GDM1 (cell line): ENCODE data around the gene PLA2G5.
"Not testable (repeated sequence)": the region's sequence is repeated elsewhere in the genome, so short reads cannot be mapped to it uniquely, and the experiment has no call there.

ENCODE experiments used
- DNase-seq: peaks from one replicate; lab custom pipeline; 2025; lab: John Stamatoyannopoulos, UW

Gene PLA2G5

GRCh38 chr1:20120796-20121195 is 50.8 kb downstream of the PLA2G5 start:
- no peak for DNase-seq

- no peak for DNase-seq
Measured at GRCh38 chr1:20123722-20124455, 53.9 kb downstream of the PLA2G5 start.

- no peak for DNase-seq
Measured at GRCh38 chr1:20124456-20125057, 54.6 kb downstream of the PLA2G5 start.

- no peak for DNase-seq
Measured at GRCh38 chr1:20125100-20125499, 55.1 kb downstream of the PLA2G5 start.

GRCh38 chr1:20126041-20126805 is 56.2 kb downstream of the PLA2G5 start:
- DNase-seq, result no peak

GRCh38 chr1:20126806-20127440 is 56.9 kb downstream of the PLA2G5 start:
- DNase-seq, result no peak

GRCh38 chr1:20130518-20130917 is 60.5 kb downstream of the PLA2G5 start:
- DNase-seq, result not testable (repeated sequence)

- no peak for DNase-seq
Measured at GRCh38 chr1:20134995-20135394, 65.0 kb downstream of the PLA2G5 start.

GRCh38 chr1:20136249-20136648 is 66.3 kb downstream of the PLA2G5 start:
- no peak for DNase-seq

- DNase-seq, result no peak
Measured at GRCh38 chr1:20137055-20137454, 67.1 kb downstream of the PLA2G5 start.

- no peak for DNase-seq
Measured at GRCh38 chr1:20137604-20138003, 67.6 kb downstream of the PLA2G5 start.

GRCh38 chr1:20138346-20138745 is 68.4 kb downstream of the PLA2G5 start:
- no peak for DNase-seq

- DNase-seq, result no peak
Measured at GRCh38 chr1:20138961-20139550, 69.1 kb downstream of the PLA2G5 start, which contains the start of gene PLA2G2F. PLA2G2F (plus strand) TSS chr1:20139323; CDS start chr1:20139428, 105 bp downstream.

- DNase-seq, result no peak
Measured at GRCh38 chr1:20139776-20140612, 70.0 kb downstream of the PLA2G5 start.

GRCh38 chr1:20141001-20141400 is 71.0 kb downstream of the PLA2G5 start:
- DNase-seq, result no peak

- DNase-seq, result no peak
Measured at GRCh38 chr1:20141466-20141865, 71.5 kb downstream of the PLA2G5 start.
